Liver (tissue), 3 donors: ENCODE results near the gene STPG1.

Experiments
- CTCF ChIP-seq: fragments of 150-350 bp; IDR thresholded peaks from 2 replicates; pipeline ENCODE4 v1.5.1; 2017; ENCODE audit warnings: improper control_type of control experiment, low read depth, low read length; ENCODE audit not compliant: missing input control
- JUND ChIP-seq, 2 donors: IDR thresholded peaks; 2 replicates each; pipeline ENCODE4 v1.6.1; 2016; ENCODE audit warnings: antibody characterized with exemption in 2 of 2
- donor health status: healthy.
- donor health status: healthy.

GRCh38 chr1:24327891-24328290, 85.7 kb downstream of the STPG1 start:
- TF ChIP-seq CTCF: no peak
- no peak for TF ChIP-seq JUND (IDR thresholded peaks at IDR 0.05)
